ENCODE measurements around the gene NID1.

GRCh38 chr1:235976490-235976889 is 88.4 kb downstream of the NID1 start:
- TF ChIP-seq CTCF (IDR thresholded peaks at IDR 0.05; ENCODE audit: insufficient read depth, low read length), result no peak
- TF ChIP-seq POLR2AphosphoS5 (IDR thresholded peaks at IDR 0.05; ENCODE audit: low read depth), result no peak
- no peak for TF ChIP-seq REST (IDR thresholded peaks at IDR 0.05; ENCODE audit: insufficient replicate concordance, low read depth)
- TF ChIP-seq GABPA (IDR thresholded peaks at IDR 0.05; ENCODE audit: low read depth), result no peak
- TF ChIP-seq SPI1 (IDR thresholded peaks at IDR 0.05; ENCODE audit: borderline replicate concordance, low read depth), result no peak

Measured in HL-60 (cell line).